ENCODE results near the gene MT1E.
"Not testable (repeated sequence)": the region's sequence is repeated elsewhere in the genome, so short reads cannot be mapped to it uniquely, and the experiment has no call there.

MT1E gene

GRCh38 chr16:56625140-56625942 lies at the start of gene MT1E:
Gene MT1E, plus strand, starts transcription at chr16:56625781. Its CDS starts 71 bp downstream, at chr16:56625852.
- peak; percentile 56 for DNase-seq (ENCODE audit: low read depth)

DNA sequence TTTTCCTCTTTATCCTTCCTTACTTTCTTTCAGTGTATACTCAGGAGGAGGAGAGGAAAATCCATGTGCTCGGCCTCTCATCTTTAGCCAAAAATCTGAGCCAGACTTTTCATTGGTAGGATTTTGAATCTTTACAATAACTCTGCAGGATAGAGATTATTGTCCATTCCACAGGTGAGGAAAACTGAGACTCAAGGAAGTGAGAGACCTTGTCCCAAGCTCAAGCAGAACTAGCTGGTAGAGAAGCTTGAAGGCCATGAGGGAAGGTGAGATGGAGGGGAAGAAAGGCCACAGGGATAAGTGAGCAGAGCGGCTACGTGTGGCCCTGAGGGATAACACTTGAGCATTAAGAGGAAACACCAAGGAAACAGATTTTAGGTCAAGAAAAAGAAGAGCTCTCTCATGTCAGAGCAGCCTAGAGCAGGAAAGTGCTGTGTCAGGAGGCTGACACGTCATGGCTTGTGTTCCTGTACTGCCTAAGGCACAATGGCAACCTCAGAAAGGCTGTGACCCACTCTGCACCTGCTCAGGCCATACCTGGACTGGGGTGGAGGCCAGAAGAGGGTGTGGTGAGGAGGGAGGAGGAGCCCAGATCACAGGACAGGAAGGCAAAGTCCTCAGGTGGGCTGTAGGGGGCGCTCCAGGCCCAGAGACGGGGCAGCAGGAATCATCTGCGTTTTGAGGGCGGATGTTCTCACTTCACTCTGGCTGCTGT lies 48.8 kb upstream of the MT1E start:
- DNase-seq (ENCODE audit: low read depth), result peak; percentile 70

DNA sequence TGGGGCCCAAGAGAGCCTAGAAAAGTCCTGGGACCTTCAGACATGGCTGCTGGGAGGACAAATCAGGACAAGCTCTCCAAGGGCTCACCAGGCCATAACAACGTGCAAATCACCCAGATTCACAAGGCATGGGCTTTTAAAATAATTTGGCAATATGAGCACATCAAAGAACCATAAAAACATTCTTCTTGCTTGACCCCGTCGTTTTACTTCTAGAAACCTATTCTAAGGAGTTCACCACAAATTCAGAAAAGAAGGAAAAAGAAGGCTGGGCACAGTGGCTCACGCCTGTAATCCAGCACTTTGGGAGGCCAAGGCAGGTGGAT lies 48.3 kb upstream of the MT1E start:
- DNase-seq (ENCODE audit: low read depth), result no peak

DNA sequence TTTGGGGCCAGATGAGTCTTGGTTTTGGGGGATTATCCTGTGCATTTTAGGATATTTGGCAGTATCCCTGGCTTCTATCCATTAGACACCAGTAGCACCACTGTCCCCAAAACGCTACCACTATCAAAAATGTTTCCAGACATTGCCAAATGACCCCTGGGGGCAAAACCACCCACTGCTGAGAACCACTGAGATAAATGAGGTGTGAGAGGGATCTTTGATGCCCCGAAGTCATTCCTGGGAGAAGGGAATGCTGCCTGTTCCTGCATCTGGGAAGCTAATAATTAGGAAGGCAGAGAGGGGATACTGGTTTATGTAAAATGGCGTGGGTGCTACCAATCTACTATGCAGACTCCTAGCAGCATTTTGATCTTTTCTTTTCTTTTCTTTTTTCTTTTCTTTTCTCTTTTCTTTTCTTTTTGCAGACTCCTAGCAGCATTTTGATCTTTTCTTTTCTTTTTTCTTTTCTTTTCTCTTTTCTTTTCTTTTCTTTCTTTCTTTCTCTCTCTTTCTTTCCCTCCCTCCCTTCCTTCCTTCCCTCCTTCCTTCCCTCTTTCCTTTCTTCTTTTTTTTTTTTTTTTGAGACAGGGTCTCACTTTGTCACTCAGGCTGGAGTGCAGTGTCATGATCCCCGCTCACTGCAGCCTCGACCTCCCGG lies 45.1 kb upstream of the MT1E start:
- no peak for DNase-seq (ENCODE audit: low read depth)

GRCh38 chr16:56582911-56583310 lies 42.7 kb upstream of the MT1E start:
- not testable (repeated sequence) for DNase-seq (ENCODE audit: low read depth)

DNA sequence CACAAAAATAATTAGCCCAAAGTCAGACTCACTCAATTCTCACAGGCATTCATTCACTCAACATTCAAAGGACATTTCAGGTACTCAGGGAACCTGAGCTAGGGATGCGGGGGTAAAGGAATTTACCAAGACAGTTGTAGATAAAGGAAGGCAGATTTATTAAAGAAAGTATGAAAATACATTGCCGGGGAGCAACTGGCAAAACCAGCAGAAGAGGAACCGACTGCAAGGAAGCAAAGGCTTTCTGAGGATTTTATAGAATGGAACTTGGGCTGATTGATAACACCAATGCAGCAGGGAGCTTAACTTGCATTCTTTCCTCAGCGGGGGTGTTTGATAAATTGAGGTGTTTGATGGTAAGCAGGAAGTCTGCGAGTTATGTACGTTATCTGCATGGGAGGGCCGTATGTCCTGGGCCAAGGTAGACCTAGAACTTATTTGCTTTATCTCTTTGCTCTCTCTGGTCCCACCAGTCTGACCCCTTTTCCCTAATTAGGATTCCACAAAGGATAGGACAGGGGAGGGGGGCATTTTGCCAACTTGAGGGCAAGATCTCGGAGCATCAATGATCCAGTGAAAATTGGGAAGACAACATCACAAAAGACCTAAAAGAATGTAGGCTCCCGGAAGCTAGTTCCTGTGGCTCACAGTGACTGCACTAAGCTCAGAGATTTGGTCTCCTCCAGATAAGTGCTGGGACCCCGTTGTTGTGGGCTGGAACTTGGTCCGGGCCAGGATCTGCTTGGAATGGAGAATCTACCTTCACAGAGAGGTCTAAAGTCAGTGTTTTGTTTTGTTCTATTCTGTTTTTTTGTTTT lies 42.0 kb upstream of the MT1E start:
- no peak for DNase-seq (ENCODE audit: low read depth)

- DNase-seq (ENCODE audit: low read depth), result no peak
These were observed 41.3 kb upstream of the MT1E start for GRCh38 chr16:56584276-56584675.

DNA sequence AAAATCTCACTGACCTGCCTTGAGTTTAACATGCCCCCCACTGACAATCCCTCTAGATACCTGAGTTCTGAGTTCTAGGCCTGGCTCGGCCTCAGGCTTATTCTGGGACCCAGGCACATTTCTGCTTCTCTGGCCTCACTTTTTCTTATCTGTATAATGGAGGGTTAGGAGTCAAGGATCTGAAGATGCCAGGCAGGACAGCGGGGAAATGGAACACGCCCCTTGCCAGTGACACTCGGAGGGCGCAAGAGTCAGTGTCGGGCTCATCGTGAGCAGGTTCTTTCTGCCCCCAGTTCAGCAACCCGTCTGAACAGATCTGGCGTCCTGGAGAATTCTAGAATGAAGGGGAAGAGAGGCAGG lies 36.8 kb upstream of the MT1E start:
- no peak for DNase-seq (ENCODE audit: low read depth)

GRCh38 chr16:56589141-56590039 lies 36.2 kb upstream of the MT1E start, which contains the start of gene MT3:
Gene MT3, plus strand, starts transcription at chr16:56589528. Its CDS starts 63 bp downstream, at chr16:56589591.
- no peak for DNase-seq (ENCODE audit: low read depth)

- DNase-seq (ENCODE audit: low read depth), result no peak
These were observed 34.1 kb upstream of the MT1E start for GRCh38 chr16:56591377-56592060.

GRCh38 chr16:56593573-56594291 lies 31.8 kb upstream of the MT1E start:
- DNase-seq (ENCODE audit: low read depth), result no peak

DNA sequence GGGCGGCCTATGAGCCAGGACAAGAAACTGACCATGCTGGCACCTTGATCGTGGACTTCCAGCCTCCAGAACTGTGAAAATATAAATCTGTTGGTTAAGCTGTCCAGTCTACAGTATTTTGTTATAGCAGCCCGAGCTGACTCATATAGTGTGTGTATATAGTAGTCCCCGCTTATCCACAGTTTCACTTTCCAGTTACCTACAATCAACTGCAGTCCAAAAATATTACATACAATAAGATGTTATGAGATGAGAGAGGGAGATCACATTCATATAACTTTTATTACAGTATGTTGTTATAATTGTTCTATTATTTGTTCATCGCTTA lies 31.3 kb upstream of the MT1E start:
- no peak for DNase-seq (ENCODE audit: low read depth)

GRCh38 chr16:56600398-56600999 lies 25.1 kb upstream of the MT1E start:
- DNase-seq (ENCODE audit: low read depth), result no peak

DNA sequence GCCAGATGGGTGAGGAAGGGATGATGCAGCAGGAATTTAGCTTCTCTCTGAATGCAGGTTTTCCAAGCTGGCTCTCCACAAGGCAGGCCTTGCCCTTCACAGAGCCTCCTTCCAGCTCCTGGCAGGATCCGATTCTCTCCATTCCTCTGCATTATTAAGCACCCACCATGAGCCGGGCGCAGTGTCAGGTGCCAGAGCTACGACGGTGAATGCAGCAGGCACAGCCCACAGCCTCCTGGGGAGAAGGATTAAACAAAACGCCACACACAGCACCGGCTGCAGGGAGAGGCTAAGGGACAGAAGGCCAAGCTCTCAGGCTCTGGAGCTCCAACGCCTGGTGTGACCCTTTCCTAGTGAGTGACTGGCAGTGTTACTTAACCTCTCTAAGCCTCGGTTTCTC lies 24.3 kb upstream of the MT1E start:
- no peak for DNase-seq (ENCODE audit: low read depth)

DNA sequence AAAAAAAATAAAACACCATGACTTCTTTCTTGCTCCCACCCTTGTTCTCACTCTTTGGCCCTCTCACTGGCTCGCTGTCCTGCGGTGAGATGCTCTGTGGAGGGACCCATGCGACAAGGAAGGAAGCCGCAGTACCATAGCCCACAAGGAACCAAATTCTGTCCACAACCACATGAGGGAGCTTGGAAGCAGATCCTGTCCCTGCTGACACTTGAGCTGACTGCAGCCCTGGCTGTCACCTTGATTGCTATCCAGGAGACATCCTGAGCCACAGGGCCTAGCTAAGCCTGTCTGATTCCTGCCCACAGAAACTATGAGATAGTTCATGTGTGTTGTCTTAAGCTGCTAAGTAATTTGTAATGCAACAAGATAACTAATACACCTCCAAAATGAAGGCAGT lies 22.0 kb upstream of the MT1E start:
- no peak for DNase-seq (ENCODE audit: low read depth)

DNA sequence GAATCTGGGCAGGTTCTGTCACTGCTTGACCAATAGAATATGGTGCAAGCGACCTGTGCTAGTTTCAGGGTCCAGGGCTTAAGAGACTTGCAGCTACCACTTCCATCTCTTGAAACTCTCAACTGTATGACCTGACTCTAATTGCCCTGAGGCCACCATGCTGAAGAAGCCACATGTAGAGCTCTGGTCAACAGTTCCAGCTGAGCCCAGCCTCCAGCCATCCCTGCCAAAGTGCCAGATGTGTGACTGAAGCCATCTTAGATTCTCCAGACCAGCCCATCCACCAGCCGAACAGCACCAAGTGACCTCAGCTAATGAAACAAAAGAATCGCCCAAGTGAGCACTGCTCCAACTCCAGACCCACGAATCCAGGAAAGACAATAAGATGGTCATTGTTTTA lies 20.6 kb upstream of the MT1E start:
- DNase-seq (ENCODE audit: low read depth), result no peak

- DNase-seq (ENCODE audit: low read depth), result no peak
These were observed 20.1 kb upstream of the MT1E start for GRCh38 chr16:56605475-56605874.

GRCh38 chr16:56606071-56606475 lies 19.5 kb upstream of the MT1E start:
- no peak for DNase-seq (ENCODE audit: low read depth)

GRCh38 chr16:56606476-56607108 lies 19.0 kb upstream of the MT1E start:
- no peak for DNase-seq (ENCODE audit: low read depth)
